Adrenal gland (tissue), 5 donors: ENCODE measurements around the gene ATP12A.
"Not testable (repeated sequence)": the region's sequence is repeated elsewhere in the genome, so short reads cannot be mapped to it uniquely, and the experiment has no call there.

Experiments used
- POLR2A ChIP-seq, 2 donors: fragments of 450-650 bp; IDR thresholded peaks; one replicate each; pipeline ENCODE4 v1.6.1; 2017; ENCODE audit warnings: antibody characterized with exemption in 2 of 2, mild to moderate bottlenecking in 2 of 2, moderate library complexity in 1 of 2
- TF ChIP-seq, protein P1 (sequence below), 6 experiments: fragments of 450-650 bp in 4 of 6; fragments of 200-600 bp in 2 of 6; sonication (generic) in 1 of 6; IDR thresholded peaks; 1 replicate in 5 of 6; 2 replicates in 1 of 6; pipeline versions ENCODE4 v1.5.1 to v1.8.0; 2016 to 2021; ENCODE audit warnings: antibody characterized with exemption in 6 of 6, mild to moderate bottlenecking in 2 of 6, moderate library complexity in 1 of 6
- donor health status: DM: no; HTN: no; CAD: no.

DNA sequence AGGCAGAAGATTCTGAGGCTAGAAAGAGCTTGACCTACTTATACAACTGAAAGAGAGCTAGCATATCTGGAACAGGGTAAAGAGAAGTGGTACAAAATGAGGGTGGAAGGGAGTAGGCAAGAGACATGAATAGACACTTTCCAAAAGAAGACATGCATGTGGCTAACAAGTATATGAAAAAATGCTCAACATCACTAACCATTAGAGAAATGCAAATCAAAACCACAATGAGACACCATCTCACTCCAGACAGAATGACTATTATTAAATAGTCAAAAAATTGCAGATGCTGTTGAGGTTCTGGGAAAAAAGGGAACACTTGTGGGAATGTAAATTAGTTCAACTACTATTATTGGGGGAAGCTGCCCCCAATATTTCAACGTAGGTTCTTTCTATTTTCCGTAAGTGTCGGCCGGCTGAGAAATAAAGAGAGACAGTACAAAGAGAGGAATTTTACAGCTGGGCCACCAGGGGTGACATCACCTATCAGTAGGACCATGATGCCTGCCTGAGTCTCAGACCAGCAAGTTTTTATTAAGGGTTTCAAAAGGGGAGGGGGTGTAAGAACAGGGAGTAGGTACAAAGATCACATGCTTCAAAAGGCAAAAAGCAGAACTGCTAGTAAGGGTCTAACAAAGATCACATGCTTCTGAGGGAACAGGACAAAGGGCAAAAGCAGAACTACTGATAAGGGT, 50.8 kb downstream of the ATP12A start:
- TF ChIP-seq, protein P1, sequence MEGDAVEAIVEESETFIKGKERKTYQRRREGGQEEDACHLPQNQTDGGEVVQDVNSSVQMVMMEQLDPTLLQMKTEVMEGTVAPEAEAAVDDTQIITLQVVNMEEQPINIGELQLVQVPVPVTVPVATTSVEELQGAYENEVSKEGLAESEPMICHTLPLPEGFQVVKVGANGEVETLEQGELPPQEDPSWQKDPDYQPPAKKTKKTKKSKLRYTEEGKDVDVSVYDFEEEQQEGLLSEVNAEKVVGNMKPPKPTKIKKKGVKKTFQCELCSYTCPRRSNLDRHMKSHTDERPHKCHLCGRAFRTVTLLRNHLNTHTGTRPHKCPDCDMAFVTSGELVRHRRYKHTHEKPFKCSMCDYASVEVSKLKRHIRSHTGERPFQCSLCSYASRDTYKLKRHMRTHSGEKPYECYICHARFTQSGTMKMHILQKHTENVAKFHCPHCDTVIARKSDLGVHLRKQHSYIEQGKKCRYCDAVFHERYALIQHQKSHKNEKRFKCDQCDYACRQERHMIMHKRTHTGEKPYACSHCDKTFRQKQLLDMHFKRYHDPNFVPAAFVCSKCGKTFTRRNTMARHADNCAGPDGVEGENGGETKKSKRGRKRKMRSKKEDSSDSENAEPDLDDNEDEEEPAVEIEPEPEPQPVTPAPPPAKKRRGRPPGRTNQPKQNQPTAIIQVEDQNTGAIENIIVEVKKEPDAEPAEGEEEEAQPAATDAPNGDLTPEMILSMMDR (IDR thresholded peaks at IDR 0.05) = not testable (repeated sequence)
- TF ChIP-seq POLR2A (IDR thresholded peaks at IDR 0.05) = not testable (repeated sequence)
